Mesothelial cell of epicardium (in vitro differentiated cells): ENCODE measurements around the gene CMKLR1. TPM values are rescaled to one million over a fixed set of nuclear protein-coding genes. Genes with fewer than 3 reads are reported as not detected.

Experiments used
- DNase-seq, 2 experiments: peaks; one replicate each; pipeline ENCODE4 v3.0.0; 2021; ENCODE audit warnings: low spot score in 2 of 2; ENCODE audit not compliant: unreplicated experiment in 2 of 2
- H3K27ac Mint-ChIP-seq: 2 replicates; pipeline ENCODE4 v1.8.0; 2021; ENCODE audit warnings: mixed read lengths
- H3K27me3 Mint-ChIP-seq: 2 replicates; pipeline ENCODE4 v1.8.0; 2021; ENCODE audit warnings: low read depth, mixed read lengths
- H3K36me3 Mint-ChIP-seq: 2 replicates; pipeline ENCODE4 v1.8.0; 2021; ENCODE audit warnings: mixed read lengths
- H3K4me1 Mint-ChIP-seq: 2 replicates; pipeline ENCODE4 v1.8.0; 2021; ENCODE audit warnings: mixed read lengths
- H3K4me3 Mint-ChIP-seq: 2 replicates; pipeline ENCODE4 v1.8.0; 2021; ENCODE audit warnings: mild to moderate bottlenecking, moderate library complexity, mixed read lengths
- H3K9me3 Mint-ChIP-seq: 2 replicates; pipeline ENCODE4 v1.8.0; 2021; ENCODE audit warnings: mixed read lengths
- CTCF ChIP-seq: fragments of 200-600 bp; sonication (generic); IDR thresholded peaks from one replicate; pipeline ENCODE4 v1.5.0; 2021; ENCODE audit warnings: antibody characterized with exemption; ENCODE audit not compliant: unreplicated experiment
- total RNA-seq: library from RNA; stranded (reverse); gene quantifications from 3 replicates; pipeline ENCODE4 v1.2.1, GENCODE V29; 2021

Gene CMKLR1
- total RNA-seq, 1 donor from 2014 or later: 0.87 TPM

DNA sequence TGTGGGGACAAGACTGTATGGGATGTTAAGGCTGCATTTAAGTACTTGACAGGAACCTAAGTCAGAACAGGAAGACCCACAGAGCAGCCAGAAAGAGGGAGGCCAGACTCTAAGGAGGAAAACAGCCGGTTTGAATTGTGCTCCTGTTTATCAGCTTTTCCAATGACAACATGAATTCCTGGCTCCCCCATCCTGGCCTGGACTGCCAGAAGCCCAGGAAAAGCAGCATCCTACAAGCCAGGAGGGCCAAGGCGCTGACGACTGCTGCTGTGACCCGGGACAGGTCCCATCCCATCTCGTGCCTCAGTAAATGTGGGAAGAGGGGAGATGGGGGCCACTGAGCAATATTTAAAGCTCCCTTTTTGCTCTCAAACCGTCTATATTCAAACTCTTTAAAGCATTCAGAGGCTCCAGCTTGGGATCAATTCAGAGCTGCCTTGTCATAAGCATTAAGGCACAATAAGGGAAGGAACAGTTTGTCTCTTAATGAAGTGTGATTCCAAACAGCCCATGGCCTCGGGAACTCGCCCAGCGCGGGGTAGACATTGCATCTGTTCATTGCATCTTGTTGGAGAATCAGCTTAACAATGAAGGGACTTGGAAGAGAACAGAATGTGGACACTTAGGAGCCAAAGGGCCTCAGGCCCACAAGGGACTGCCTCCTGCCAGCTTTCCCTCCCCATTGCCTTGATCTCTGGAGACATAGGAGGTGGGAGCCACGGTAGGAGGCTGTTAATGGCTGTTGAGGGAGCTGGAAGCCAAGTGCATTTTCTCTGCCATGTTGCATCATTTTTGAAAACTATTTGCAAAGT lies 49.6 kb downstream of the CMKLR1 start:
- DNase-seq: no peak
- Mint-ChIP-seq H3K9me3 (no peaks in the 10 kb centered on the region), H3K4me1 (no peaks in the 10 kb centered on the region), H3K36me3 (no peaks in the 10 kb centered on the region), H3K27me3 (peaks cover 61% of the 10 kb centered on the region), H3K4me3 (no peak overlapping the region), H3K27ac (no peak overlapping the region)
- TF ChIP-seq CTCF: no peak

GRCh38 chr12:108287227-108287626 lies 51.9 kb downstream of the CMKLR1 start:
- DNase-seq: no peak
- Mint-ChIP-seq H3K9me3 (no peaks in the 10 kb centered on the region), H3K4me1 (no peaks in the 10 kb centered on the region), H3K27me3 (peaks cover 58% of the 10 kb centered on the region), H3K27ac (no peak overlapping the region), H3K36me3 (no peaks in the 10 kb centered on the region), H3K4me3 (no peak overlapping the region)
- no peak for TF ChIP-seq CTCF

DNA sequence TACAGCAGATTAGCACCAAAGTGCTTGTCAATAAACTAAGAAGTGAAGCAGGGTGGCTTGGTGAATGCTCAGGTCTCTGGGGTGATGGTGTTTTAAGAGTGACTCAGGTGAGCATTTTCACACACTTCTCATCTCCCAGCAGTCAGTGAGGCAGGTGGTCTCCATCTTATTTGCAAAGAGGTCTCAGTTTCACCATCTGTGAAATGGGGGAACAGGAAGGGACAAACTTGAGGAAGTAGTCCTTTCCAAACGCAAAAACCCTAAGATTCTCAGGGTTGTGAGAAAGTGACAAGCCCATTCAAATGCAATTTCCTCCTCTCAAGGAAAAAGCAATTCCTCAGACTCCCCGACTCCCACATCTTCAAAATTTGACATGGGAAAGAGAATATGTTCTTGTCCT lies 54.1 kb downstream of the CMKLR1 start:
- Mint-ChIP-seq H3K9me3 (no peaks in the 10 kb centered on the region), H3K4me3 (no peak overlapping the region)
- no peak for TF ChIP-seq CTCF

GRCh38 chr12:108284163-108284562 lies 54.9 kb downstream of the CMKLR1 start:
- peaks cover 66% of the 10 kb centered on the region for H3K27me3 Mint-ChIP-seq
- no peaks in the 10 kb centered on the region for H3K4me1 Mint-ChIP-seq
- H3K4me3 Mint-ChIP-seq: no peak overlapping the region
- no peaks in the 10 kb centered on the region for H3K36me3 Mint-ChIP-seq
- no peaks in the 10 kb centered on the region for H3K9me3 Mint-ChIP-seq
- TF ChIP-seq CTCF: no peak
- no peak for DNase-seq
- H3K27ac Mint-ChIP-seq: no peak overlapping the region

More for the DNA sequence above, 54.1 kb downstream of the CMKLR1 start:
- Mint-ChIP-seq H3K27me3 (peaks cover 58% of the 10 kb centered on the region), H3K4me1 (no peaks in the 10 kb centered on the region), H3K36me3 (no peaks in the 10 kb centered on the region), H3K27ac (no peak overlapping the region)
- DNase-seq: no peak

- DNase-seq: no peak
- Mint-ChIP-seq H3K36me3 (no peaks in the 10 kb centered on the region), H3K4me1 (no peaks in the 10 kb centered on the region), H3K27me3 (peaks cover 67% of the 10 kb centered on the region), H3K9me3 (no peaks in the 10 kb centered on the region), H3K4me3 (no peak overlapping the region), H3K27ac (no peak overlapping the region)
- TF ChIP-seq CTCF: no peak
These were observed 56.4 kb downstream of the CMKLR1 start for GRCh38 chr12:108282676-108283075.

DNA sequence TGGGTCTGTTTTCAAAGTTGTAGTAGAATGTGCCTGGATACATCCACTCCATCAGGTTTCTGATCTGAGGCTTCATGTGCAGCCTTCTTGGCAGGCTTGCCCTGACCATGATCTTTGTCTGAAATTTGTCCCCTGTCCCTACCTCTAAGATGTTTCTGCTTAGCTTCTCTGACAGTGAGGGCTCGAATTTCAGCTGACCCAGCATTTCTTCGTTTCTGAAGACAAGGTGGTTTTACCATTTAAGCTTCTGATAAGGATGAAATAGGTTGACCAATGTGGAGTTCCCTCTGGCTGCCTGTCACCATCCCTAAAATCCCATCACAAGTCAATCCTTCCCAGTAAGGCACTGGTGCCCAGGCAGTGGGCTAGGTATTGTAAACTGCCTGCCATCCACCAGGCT lies 57.0 kb downstream of the CMKLR1 start:
- Mint-ChIP-seq H3K27ac (no peak overlapping the region), H3K4me1 (no peaks in the 10 kb centered on the region), H3K9me3 (no peaks in the 10 kb centered on the region), H3K27me3 (peaks cover 67% of the 10 kb centered on the region), H3K4me3 (no peak overlapping the region), H3K36me3 (no peaks in the 10 kb centered on the region)
- DNase-seq: no peak
- no peak for TF ChIP-seq CTCF
